ENCODE results near the gene FBXO38.

- TF ChIP-seq, protein P1, sequence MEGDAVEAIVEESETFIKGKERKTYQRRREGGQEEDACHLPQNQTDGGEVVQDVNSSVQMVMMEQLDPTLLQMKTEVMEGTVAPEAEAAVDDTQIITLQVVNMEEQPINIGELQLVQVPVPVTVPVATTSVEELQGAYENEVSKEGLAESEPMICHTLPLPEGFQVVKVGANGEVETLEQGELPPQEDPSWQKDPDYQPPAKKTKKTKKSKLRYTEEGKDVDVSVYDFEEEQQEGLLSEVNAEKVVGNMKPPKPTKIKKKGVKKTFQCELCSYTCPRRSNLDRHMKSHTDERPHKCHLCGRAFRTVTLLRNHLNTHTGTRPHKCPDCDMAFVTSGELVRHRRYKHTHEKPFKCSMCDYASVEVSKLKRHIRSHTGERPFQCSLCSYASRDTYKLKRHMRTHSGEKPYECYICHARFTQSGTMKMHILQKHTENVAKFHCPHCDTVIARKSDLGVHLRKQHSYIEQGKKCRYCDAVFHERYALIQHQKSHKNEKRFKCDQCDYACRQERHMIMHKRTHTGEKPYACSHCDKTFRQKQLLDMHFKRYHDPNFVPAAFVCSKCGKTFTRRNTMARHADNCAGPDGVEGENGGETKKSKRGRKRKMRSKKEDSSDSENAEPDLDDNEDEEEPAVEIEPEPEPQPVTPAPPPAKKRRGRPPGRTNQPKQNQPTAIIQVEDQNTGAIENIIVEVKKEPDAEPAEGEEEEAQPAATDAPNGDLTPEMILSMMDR (conservative IDR thresholded peaks at IDR 0.05; ENCODE audit: low read length) = no peak
- no peak for TF ChIP-seq EZH2phosphoT487 (IDR thresholded peaks at IDR 0.05; ENCODE audit: borderline replicate concordance)
Observed at GRCh38 chr5:148418511-148418910, 34.8 kb downstream of the FBXO38 start.
